GM15510 (cell line): ENCODE measurements around the gene YTHDF1.

Source experiments
- POLR2A ChIP-seq: IDR thresholded peaks from 3 replicates; pipeline ENCODE4 v1.6.1; 2011; ENCODE audit warnings: borderline replicate concordance; ENCODE audit not compliant: insufficient read length; ENCODE audit errors: extremely low read depth

The YTHDF1 gene

GRCh38 chr20:63167026-63167917 is 48.7 kb downstream of the YTHDF1 start:
- TF ChIP-seq POLR2A, result no peak

GRCh38 chr20:63166193-63167020 is 49.5 kb downstream of the YTHDF1 start:
- TF ChIP-seq POLR2A, result no peak

GRCh38 chr20:63165356-63166192 is 50.4 kb downstream of the YTHDF1 start:
- TF ChIP-seq POLR2A, result no peak

DNA sequence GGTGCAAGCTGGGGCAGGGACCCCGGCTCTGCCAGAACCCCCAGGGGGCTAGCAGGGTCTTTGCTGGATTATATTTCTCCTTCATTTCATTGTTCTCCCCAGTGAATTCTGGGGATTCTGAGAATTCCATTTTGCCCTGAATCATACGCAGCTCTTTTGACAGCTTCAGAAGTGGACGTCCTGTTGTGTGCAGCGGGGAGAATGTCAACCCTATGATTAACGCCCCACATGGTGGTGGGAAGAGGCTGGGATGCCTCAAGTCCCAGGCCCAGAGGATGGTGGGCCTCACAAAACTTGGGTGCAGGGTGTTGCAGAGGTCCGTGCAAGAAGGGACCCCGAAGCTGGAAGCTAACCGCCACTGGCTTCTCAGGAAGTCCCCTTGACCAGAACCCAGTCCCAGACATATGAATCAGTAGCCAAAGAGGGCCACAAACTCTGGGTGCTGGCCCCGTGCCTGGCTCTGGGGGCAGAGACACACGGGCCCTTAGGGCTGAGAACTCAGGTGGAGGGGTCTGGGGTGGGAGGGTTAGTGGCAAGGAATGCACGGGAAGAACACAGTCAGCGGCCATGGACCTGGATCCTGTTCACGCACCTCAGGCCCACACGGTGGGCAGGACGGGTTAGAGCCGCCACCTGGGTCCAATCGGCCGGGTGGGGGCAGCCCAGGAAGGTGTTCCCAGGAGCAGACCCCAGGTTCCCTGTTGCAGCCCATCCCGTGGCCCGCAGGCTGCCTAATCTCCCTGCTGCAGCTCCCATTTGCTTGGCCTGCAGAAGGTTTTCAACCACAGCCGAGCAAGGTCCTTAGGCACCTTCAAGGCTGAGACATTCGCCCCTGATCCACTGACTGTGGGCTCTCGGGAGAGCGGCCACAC is 51.2 kb downstream of the YTHDF1 start:
- no peak for TF ChIP-seq POLR2A

GRCh38 chr20:63163596-63164483 is 52.1 kb downstream of the YTHDF1 start:
- no peak for TF ChIP-seq POLR2A

GRCh38 chr20:63163171-63163570 is 52.8 kb downstream of the YTHDF1 start:
- no peak for TF ChIP-seq POLR2A

DNA sequence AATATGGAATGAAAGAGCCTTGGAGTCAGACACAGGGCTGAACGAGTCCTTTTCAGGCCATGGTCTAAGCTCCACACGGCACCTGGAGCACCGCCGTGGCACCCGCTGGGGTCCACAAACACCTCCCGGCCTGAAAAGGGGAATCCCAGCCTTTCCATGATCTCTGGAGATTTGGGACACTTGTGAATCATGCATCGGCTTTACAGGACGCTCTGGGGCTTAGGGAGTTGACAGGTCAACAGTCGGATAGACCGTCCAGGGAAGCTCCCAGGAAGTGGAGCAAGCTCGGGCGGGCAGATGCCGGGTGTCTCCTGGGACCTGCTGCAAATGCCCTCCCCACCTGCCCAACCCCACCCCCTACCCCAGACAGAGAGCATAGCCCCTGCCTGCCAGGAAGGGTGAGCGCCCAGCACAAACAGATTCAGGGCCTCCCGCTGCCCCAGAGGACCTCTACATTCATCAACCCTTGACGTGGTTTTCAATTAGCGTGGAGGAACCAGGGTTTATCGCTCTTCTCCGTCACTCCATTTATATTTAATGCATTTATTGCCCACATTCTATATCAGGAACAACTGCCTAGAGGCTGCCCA is 53.6 kb downstream of the YTHDF1 start:
- no peak for TF ChIP-seq POLR2A

DNA sequence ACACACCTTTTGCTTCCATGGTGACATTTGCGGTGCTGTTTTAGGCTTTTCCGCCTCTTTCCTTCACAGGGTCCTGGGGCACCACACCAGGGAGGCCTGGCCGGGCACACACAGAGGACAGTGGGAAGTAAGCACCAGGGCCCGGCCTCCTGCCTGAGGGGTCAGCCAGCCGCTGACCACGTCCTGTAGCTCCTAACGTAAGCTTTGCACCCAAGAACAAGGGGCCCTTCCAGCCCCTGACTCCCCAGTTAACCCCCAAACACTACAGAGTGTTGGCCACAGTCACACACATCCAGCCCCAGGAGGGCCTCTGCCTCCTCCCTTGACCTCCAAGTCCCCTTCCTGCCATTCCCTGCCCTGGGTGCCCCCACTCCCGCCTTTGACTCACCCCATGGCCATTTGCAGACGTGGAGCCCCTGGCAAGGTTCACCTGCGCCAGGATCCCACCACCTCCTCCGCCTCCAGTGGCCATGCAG is 54.7 kb downstream of the YTHDF1 start:
- no peak for TF ChIP-seq POLR2A

DNA sequence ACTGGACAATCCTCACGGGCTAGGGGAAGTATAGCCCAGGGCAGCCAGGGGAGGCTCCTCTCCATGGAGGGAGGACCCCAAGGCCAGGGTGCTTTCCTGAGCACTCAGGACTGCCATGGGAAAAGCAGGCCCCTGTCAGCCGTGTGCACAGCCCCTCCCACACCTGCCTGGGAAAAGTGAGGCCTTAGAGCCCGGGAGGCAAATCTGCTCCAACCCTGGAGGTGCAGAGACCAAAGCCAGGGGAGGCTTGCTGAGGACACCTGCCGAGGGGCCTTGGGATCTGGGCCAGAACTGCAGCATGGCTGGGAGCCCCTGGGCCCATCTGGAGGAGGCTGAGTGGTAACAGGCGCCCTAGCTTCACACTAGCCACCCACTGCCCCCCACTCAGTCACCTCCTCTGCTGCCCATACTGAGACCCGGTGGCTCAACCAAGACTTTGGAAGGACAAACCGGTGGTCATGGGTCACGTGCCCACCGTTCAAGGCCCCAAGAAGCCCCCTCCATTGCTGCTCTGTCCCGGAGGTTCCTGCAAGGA is 55.2 kb downstream of the YTHDF1 start:
- TF ChIP-seq POLR2A, result no peak

- no peak for TF ChIP-seq POLR2A
These were observed 55.9 kb downstream of the YTHDF1 start for GRCh38 chr20:63159826-63160640.

DNA sequence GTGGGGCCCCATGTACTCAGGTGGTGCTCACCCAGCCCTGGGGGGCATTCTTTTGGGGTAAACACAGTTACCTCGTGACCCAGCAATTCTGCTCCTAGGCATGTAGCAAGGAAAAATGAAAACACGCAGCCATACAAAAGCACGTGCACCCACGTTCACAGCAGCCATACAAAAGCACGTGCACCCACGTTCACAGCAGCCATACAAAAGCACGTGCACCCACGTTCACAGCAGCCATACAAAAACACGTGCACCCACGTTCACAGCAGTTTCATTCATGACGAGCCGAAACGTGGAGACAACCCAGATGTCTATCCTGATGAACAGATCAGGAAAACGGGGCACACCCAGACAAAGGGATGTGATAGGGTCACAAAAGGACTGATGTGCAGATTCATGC is 57.1 kb downstream of the YTHDF1 start:
- no peak for TF ChIP-seq POLR2A
